ENCODE measurements around the gene ZSWIM7. TPM values are rescaled to one million over a fixed set of nuclear protein-coding genes. Genes with fewer than 3 reads are reported as not detected.

Gene ZSWIM7
- total RNA-seq, 1 experiment from 2014 or later, result 33.6 TPM

DNA sequence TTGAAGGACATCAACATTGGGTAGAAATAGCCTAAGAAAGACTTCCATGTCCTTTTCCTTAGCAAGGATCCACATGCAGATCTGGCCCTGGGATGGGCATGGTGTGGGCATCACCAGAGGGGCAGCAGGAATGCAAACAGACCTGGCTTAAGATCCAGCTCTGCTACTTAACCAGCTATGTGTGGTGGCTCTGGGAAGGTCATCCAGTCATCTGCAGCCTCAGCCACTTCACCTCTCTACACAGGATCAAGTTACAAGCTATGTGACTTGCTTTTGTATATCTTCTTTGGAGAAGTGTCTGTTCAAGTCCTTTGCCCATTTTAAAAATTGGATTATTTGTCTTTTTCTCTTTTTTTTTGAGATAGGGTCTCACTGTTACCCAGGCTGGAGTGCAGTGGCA lies 68.1 kb downstream of the ZSWIM7 start:
- no peak for DNase-seq (ENCODE audit: low spot score)

DNA sequence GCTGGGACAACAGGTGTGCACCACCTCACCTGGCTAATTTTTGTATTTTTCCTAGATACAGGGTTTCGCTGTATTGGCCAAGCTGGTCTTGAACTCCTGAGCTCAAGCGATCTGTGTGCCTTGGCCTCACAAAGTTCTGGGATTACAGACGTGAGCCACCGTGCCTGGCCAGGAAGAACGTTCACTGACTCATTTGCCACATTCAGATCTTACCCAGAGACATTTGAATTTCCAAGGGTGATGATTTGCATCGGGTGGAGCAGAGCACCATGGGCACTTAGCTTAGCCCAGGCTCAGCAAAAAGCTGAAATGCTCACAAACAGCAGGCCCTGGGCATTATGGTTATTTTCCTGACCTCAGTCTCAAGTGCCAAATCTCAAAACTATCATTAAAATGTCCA lies 69.1 kb downstream of the ZSWIM7 start:
- DNase-seq (ENCODE audit: low spot score), result no peak

DNA sequence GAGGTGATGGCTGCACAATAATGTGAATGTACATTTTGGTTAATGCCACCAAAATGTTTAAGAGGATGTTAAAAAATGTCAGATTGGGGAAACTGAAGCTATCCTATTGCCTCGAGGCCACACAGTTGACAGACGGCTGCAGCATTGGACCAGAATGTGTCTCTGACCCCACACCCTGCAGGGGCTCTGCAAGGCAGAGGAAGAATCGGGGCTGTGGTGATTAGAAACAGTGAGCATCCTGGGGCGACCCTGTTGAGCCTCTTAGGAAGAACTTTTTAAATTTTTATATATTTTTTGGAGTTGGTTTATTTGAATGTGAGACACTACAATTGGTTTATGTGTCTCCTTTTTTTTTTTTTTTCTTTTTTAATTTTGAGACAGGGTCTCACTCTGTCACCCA lies 69.6 kb downstream of the ZSWIM7 start:
- DNase-seq (ENCODE audit: low spot score), result no peak

DNA sequence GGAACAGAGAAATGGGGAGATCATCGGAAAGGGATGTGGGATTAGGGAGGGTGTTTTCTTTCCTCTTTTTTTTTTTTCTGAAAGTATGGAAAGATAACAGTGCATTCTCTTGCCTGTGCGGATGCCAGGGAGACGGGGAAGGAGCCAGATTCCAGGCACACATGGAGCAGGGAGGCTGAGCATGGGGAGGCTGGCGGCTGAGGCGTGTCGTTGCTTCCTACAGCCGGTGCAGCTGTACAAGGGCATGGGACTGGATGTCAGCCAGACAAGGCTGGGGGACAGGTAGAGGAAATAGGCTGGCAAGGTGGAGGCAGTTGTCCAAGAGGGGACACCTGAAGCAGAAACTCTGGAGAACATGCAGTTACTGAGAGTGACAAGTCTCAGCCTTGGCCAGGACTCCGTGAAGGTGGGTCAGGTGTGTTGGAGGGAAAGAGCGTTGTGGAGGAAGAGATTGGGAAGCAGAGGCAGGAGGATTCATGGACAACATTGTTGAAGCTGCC lies 71.2 kb downstream of the ZSWIM7 start:
- no peak for DNase-seq (ENCODE audit: low spot score)

Other genes with a start within 250 kb of the ZSWIM7 start
- 32.1 and 37.2 TPM in 2 replicates for gene ADORA2B, start 54.6 kb downstream of the ZSWIM7 start, total RNA-seq (2014; rRNA removed; shearing (Covaris generic))
- 65.0 and 74.9 TPM in 2 replicates for gene TTC19, start 120 bp upstream of the ZSWIM7 start, total RNA-seq (2014; rRNA removed; shearing (Covaris generic))
- gene NCOR1, start 215.8 kb upstream of the ZSWIM7 start, total RNA-seq (2014; rRNA removed; shearing (Covaris generic)), result 73.1 and 95.9 TPM in 2 replicates
- gene PIGL, start 217.5 kb upstream of the ZSWIM7 start, total RNA-seq (2014; rRNA removed; shearing (Covaris generic)), result 16.4 and 29.3 TPM in 2 replicates